ENCODE data around the gene PKP4.
A peak's percentile ranks its signal among the peaks of the same experiment; 100 is the strongest.
"Not testable (repeated sequence)": the region's sequence is repeated elsewhere in the genome, so short reads cannot be mapped to it uniquely, and the experiment has no call there.

The PKP4 gene

DNA sequence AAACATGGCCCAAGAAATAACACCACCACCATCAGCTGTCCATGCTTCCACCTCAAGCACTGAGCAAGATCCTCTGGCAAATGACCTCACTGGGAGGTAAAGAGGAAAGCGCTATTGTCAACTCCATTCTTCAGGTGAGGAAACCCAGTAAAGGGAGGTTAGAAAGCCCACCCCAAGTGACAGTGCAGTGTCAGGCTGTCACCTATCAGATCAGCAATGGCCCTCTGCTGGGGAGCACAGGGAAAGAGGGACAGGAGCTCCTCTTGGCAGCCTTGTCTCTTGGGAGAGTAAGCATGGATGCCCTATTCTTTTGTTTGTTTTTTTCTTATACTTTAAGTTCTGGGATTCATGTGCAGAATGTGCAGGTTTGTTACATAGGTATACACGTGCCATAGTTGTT lies 234.1 kb downstream of the PKP4 start:
- no peak for DNase-seq

DNA sequence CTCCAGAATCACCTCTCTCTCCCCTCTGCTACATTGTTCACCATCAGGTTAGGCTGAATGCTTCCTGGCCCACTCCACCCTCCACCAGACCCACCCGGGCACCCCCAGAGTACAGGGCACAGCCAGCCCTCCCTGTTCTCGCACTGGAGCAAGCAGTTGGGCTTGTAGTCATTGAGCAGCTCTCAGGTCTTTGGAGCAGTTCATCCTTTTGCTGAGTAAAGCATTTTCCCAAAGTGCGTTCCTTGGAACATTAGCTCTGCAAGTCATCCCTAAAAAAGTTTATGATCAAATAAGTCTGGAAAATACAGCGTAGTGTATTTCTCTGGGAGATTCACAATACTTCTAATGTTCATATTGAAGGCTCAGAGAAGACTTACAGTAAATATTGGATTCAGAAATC lies 234.9 kb downstream of the PKP4 start:
- no peak for DNase-seq

DNA sequence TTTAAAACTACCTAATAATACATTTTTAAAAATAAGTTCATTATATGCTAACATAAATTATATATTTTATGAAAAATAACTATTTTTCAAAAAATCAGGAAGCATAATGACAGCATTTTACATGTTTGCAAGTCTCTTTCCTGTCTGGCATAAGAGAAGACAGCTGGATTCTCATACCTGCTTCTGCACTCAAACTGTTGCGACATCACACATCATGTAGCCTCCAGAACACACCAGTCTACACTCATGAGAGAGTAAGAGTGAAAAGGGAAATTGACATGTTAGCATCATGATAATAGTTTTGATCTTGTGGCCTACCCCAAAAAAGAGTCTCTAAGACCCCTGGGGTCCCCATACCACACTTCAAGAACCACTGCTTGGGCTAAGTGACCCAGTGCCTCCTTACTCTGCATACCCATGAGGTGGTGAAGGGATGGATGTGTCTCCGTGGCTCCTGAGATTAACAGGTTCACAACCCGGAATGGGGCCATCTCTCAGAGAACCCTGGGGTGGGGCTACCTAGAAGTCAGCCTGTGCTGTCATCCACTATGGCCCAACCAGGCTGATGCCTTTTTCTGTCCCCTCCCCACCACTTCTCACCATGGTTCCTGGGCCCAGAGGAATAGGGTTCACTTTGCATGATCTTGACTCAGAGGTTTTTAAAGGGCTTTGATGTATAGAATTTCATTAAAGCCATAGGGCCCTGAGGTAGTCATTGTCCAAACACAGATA lies 235.8 kb downstream of the PKP4 start:
- DNase-seq: no peak

DNA sequence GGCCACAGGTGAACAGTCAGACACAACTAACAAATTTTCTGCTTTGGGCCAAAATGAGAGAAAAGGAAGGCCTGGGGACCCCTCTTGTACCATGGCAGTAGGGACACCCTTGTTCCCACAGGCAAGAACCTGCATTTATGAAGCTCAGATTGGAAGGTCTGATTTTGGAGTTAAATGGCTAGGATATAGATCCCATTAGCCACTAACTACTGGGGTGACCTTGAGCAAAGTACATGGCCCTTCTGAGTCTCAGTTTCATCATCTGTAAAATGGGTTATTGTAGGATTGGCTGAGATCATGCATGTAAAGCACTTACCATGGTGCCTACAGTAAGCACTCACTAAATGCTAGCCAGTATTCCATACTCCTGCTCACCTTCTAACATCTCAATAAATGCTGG lies 236.7 kb downstream of the PKP4 start:
- no peak for DNase-seq

DNA sequence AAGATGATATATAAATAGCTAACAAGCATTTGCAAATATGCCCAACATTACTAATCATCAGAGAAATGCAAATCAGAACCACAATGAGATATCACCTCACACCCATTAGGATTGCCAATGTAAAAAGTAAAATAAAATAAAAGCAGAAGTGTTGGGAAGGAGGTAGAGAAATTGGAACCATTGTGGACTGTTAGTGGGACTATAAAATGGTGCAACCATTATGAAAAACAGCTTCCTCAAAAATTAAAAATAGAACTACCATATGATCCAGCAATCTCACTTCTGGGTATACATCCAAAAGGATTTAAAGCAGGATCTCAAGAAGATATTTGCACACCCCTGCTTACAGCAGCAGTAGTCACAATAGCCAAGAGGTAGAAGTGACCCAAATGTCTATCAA lies 238.6 kb downstream of the PKP4 start:
- DNase-seq: peak; percentile 30 to 66

DNA sequence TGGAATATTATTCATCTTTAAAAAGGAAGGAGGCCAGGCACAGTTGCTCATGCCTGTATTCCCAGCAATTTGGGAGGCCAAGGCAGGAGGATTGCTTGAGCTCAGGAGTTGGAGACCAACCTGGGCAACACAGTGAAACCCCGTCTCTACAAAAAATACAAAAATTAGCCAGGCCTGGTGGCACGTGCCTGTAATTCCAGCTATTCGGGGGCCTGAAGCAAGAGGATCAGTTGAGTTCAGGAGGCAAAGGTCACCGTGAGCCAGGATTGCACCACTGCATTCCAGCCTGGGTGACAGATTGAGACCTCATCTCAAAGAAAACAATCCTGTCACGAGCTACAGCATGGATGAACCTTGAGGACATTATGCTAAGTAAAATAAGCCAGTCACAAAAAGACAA lies 239.0 kb downstream of the PKP4 start:
- DNase-seq: not testable (repeated sequence)

DNA sequence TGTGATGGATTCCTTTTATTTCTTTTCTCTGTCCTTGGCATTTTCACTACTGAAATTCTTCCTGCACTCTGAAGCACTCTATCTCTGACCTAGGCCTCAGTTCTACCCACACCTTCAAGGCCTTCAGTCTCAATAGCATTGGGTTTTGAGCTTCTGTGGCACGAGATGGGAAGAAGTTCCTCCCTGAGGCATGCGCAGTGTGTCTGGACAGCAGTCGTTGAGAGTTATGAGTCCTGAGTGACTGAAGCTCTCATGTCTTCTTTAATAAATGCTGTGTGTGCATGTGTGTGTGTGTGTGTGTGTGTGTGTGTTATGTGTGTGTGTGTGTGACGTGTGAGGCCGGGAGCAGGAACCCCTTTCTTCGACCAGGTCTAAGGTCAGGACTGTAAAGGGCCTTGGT lies 242.6 kb downstream of the PKP4 start:
- DNase-seq: no peak

DNA sequence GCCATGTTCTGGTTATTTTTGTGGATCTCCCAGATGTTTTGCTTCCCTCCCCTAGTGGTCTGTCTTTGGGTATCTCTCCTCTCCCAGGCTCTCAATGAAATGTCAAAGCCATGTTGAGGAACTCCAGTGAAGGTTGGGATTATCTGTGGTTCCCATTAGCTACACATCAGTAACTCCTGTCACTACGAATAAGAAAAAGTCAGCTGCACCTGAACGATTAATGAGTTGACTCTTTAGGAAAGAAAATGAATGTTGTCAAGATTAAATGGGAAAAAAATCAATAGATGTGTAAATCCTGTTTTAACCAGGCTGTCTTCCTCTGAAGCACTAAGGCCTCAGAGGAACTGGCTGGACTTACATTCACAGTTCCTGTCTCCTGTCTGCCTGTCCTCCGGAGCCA lies 244.3 kb downstream of the PKP4 start:
- DNase-seq: no peak

DNA sequence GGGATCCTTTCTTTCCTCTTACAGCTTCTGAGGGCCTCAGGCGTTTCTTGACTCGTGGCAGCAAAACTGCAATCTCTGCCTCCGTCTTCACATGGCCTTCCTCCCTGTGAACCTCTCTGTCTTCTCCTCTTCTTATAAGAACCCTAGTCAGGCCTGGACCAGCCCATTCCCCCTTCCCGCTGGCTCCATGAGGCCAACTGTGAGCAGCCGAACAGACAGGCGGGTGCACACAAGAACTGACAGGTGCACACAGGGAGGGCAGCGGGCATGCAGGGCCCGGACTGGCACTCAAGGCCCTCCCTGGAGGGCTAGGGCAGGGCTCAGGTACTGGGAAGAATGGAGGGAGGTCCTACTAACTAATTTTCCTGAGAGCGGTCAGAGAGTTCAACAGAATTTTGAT lies 246.0 kb downstream of the PKP4 start:
- no peak for DNase-seq

DNA sequence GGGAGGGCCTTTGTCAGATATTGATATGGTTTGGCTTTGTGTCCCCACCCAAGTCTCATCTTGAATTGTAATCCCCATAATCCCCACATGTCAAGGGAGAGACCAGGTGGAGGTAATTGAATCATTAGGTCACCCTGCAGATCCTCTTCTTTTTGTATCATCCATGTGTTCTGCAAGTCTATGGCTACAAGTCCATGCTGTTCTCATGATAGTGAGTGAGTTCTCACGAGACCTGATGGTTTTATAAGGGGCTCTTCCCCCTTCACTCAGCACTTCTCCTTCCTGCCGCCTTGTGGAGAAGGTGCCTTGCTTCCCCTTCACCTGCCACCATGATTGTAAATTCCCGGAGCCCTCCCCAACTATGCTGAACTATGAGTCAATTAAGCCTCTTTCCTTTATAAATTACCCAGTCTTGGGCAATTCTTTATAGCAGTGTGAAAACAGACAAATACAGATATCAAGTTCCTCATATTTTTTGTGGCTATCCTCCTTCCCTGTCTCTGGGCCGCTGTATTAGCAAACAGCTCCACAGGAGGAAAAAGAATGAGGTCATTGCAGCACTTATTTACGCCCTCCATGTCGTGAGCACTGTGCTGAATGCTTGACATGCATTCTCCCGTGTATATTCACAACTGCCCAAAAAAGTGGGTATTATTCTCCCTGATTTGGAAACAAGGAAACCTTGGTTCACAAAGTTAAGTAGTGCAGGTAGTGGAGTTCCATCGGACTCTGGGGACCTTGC lies 248.1 kb downstream of the PKP4 start:
- DNase-seq: peak; percentile 40 to 51

DNA sequence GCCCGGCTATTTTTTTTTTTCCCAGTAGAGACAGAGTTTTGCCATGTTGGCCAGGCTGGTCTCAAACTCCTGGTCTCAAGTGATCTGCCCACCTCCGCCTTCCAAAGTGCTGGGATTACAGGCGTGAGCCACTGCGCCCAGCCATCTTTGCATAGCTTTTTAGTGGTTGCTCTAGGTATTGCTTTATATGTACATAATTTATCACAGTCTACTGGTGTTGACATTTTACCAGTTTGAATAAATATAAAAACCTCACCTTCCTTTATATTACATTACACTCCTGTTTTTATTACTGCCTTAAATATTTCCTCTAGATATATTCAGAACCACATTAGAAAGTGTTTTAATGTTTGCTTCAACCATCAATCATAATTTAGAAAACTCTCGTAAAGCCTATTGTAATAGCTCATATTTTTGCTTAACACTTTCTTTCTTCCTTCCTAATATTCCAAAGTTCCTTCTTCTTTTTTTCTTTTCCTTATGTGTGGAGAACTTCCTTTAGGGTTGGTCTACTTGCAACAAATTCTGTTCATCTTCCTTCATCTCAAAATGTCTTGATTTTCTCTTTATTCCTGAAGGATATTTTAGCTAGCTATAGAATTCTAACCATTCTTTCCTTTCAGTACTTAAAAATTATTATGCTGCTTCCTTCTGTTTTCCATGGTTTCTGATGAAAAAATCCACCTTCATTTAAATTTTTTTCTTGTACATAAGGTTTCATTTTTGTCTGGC lies 256.2 kb downstream of the PKP4 start:
- no peak for DNase-seq

DNA sequence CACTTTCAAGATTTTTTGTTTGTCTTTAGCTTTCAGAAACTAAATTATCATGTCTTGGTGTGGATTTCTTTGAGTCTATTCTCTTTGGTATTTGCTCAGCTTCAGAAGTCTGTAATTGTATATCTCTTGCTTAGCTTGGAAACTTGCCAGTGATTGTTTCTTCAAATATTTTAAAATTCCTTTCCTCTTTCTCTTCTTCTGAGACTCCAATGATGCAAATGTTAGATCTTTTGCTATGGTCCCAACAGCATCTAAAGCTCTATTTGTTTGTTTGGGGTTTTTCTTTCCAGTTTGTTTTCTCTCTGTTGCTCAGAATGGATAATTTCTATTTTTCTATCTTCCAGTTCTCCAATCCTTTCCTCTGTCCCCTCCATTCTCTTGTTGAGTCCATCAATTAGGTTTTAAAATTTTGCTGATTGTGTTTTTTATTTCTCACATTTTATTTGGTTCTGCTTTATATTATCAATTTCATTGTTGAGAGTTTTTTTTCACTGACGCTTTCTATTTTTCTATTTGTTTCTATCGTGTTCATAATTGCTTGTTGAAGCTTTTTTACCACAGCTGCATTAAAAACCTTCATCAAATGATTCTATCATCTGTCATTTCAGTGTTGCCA lies 256.9 kb downstream of the PKP4 start:
- DNase-seq: no peak

DNA sequence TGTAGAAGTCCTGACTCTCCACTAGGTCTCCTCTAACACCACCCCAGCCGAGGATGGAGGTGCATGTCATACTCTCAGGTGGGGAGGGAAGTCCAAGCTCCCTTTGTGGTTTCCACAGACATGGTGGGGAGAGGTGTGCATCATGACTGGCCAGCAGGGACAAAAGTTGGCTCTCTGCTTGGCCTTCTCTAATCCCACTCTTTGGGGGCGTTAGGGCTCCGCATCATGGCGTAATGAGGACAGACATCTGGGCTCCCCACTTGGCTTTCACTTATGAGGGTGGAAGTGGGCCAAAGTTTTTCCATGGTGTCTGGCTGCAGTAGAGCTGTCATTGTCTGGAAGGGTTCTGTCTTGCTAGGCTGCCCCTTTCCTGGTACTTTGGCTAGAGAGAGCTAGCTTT lies 257.7 kb downstream of the PKP4 start:
- DNase-seq: no peak

DNA sequence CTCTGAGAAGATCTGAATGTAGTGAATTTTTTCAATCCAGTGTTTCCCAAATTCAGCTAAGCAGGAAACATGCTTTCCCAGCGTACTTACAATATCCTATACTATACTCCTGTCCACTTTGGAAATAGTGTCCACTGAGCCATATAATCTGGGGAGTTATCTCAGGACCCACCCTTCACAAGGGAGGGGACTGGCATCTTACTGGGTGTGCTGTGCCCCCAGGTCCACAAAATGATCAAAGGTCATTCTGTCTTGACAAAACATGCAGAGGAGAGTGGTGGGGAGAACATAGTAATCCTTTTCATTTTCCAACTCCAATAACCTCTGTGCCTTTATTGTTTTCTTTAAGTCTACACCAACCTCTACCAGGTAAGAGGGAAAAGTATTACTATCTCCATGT lies 258.6 kb downstream of the PKP4 start:
- no peak for DNase-seq

DNA sequence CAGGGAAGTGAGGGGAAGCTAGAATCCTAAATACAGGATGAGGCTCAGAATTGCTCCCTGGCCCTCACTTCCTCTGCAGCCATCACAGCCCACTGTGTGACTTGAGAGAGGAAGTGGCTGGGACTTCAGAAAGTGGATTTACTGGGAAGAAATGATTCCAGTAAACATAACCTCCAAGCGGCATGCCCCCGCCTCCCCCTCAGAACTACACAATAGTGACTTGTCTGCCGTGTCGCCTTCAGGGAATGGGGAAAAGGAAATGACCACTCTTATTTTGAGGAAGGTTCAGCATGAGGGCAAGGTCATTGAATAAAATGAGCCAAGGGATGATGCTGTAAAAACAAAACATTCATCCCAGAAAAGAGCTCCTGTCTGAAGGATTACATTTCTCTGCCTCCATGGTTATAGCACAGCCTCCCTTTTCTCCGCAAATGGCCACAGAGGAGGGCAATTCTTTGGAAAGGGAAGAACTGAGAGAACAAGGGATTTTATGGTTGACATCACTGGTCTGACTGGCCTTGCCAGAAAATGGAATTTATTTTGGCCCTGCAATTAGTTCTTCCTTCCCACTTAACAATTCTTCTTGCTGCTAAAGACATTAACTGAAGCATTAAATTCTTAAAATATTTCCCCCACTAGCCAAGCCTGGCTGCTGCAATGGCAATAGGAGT lies 259.5 kb downstream of the PKP4 start:
- peak; percentile 44 to 68 for DNase-seq

DNA sequence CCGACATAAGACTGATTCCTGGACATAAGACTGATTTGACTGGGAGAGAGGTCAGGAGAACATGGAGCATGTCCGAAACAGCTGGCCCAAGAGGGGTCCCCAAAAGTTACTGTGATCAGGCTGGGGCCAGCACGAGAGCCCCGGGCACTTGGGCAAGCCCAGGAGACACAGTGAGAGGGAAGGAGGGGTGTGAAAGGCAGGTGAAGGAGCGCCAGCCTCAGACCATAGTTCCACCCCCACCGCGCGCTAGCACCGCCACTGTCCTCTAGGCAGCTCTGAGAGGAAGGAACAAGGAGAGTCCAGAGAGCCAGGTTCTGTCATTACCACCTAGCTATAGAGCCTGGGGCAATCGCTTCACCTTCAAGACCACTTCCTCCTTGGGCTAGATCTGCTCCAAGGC lies 260.2 kb downstream of the PKP4 start:
- no peak for DNase-seq

DNA sequence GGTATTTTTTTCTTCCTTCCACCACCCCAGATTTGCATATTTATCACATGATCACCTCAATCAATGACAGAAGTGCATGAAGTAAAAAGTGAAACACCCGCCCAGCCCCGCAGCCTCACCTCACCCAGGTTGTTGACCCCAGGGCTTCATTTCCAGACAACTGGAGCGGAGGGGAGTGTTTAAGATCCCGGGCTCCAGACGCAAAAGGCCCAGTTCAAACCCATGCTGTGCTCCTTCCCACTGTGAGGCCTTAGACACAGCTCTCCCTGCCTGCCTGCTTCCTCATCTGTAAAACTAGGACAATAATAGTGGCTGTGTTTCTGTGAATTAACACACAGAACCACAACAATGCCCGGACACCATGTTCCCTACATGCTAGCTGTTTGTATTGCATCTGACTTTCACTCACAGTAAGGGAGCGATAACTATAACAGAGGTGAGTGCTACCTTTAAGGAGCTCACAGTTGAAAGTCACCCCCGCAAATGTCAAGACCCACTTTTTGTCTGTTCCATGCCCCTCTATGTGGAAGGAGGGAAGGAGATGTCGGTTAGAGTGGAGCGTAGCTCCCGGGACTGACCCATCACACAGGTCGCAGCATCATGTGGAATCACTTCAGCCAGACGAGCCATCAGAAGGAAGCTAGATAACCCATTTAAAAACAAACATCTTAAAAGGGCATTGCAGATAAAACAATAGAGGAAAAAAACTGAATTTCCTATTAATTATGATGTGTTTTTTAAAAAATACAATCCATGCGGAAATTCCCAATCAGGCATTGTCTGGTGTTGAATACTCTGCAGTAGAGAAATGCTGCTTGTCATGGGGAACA lies 260.8 kb downstream of the PKP4 start:
- no peak for DNase-seq

DNA sequence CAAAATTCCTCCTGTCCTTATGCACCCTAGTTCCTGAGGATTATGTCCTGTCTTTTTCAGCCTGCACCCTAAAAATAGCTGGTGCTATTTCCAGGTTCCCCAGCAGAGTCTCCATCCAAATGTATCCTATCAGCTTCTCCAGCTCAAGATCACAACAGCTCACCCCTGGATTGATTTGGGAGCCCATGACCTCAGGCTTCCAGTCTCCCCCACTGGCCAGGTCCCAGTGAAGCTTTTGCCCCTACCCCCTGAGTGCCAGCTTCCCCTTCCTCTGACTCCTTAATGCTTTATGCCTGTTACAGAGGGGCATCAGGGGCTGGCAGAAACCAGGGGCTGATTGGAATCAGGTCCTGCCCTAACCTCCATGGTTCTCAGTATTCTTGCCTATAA lies 261.4 kb downstream of the PKP4 start:
- DNase-seq: no peak

DNA sequence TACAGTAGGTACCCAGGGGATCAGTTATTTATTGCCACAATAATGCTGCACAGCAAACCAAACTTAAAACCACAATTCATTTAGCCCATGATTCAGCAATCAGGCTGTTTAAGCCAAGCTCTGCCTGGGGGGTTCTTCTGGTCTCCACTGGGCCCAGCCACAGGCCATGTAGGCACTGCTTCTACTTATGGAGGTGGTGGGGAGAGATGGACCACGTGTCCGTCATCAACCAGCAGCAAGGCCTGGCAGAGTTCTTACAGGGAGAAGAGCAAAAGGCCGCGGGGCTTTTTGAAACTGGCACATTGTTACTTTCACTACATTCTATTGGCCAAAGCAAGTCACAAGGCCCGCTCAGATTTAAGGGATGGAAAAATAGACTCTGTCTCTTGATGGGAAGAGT lies 262.1 kb downstream of the PKP4 start:
- DNase-seq: no peak

DNA sequence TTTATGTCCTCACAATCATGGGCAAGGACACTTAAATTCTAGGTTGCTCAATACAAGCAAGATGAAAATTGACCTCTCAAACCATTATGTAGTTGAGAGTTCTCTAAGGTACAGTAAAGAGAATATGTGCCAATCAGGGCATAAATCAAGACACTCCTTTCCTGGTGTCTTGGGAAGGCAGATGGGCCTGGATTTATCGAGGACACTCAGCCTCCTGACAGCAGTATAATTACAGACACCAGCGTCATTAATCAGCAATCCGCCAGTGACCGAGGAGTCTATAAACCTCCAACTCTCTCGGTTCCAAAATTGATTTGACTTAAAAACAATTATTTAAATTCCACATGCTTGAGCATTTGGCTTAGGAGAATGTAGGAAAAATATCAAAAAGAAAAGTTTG lies 262.7 kb downstream of the PKP4 start:
- no peak for DNase-seq

DNA sequence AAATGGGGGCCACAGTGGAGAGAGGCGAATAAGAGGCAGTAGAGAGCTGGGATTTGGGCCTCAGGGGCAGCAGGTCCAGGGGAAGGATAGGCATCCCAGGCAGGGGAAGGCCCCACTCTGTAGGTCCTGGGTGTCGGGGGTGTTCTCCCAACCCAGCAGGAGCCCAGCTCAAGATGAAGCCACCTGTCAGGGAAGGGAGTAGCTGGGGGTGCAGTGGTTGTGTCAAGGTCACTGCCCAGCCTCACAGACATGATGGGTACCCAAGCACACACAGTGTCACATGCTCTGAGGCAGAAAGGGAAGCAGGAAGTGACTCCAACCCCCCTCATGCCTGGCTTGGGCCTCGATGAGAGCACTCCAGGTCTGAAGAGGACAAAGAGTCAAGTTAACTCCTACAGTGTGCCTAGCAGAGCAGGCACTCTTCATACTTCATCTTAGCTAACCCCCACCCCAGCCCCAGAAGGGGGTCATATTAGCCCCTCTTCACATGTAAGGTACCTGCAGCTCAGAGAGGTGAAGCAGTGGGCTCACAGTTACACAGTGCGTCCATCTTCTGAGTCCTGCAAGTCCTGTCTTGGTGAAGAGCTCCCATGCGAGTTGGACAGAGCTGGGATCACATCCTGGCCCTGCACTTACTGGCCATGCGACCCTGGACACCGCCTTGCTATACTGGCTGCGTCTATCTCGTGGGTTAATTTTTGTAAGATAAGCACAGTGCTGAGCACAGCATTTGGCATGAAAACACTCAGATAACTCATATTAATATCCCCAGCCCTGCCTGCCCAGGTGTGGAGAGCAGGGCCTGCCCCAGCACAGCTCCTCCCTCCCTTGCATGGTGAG lies 265.7 kb downstream of the PKP4 start:
- DNase-seq: no peak

Data from inflammatory macrophage (primary cell).